Esophagus (tissue), 2 donors: ENCODE measurements around the gene OR10H1. TPM values are rescaled to one million over a fixed set of nuclear protein-coding genes. Genes with fewer than 3 reads are reported as not detected.
"Not testable (repeated sequence)": the region's sequence is repeated elsewhere in the genome, so short reads cannot be mapped to it uniquely, and the experiment has no call there.

Source experiments
- H3K27ac ChIP-seq, 2 donors: one replicate each; pipeline ENCODE4 v1.5.1; 2013; ENCODE audit warnings: low read depth in 2 of 2, mild to moderate bottlenecking in 2 of 2, inconsistent platforms in 1 of 2, low read length in 1 of 2, moderate library complexity in 1 of 2
- H3K27me3 ChIP-seq, 2 donors: one replicate each; pipeline ENCODE4 v1.6.1; 2013; ENCODE audit warnings: low read length in 2 of 2, control low read depth in 1 of 2, mild to moderate bottlenecking in 1 of 2; ENCODE audit not compliant: insufficient read depth in 2 of 2, control insufficient read depth in 1 of 2
- H3K36me3 ChIP-seq, 2 donors: one replicate each; pipeline ENCODE4 v1.6.1; 2013; ENCODE audit warnings: low read length in 1 of 2; ENCODE audit not compliant: control insufficient read depth in 2 of 2, insufficient read depth in 2 of 2
- H3K4me1 ChIP-seq, 2 donors: one replicate each; pipeline ENCODE4 v1.6.1; 2013; ENCODE audit warnings: low read length in 1 of 2; ENCODE audit not compliant: control insufficient read depth in 2 of 2, insufficient read depth in 2 of 2
- H3K4me3 ChIP-seq, 2 donors: one replicate each; pipeline ENCODE4 v1.5.1; 2013; ENCODE audit warnings: low read length in 2 of 2, mild to moderate bottlenecking in 2 of 2, low read depth in 1 of 2, moderate library complexity in 1 of 2
- H3K9me3 ChIP-seq, 2 donors: one replicate each; pipeline ENCODE4 v1.6.1; 2013; ENCODE audit warnings: mild to moderate bottlenecking in 2 of 2, low read depth in 1 of 2, low read length in 1 of 2, moderate library complexity in 1 of 2; ENCODE audit not compliant: control insufficient read depth in 2 of 2, insufficient read depth in 1 of 2
- WGBS, 2 donors: extraction: QIAGEN DNeasy Blood & Tissue Kit; methylation state at CpG; one replicate each; pipeline ENCODE4 v1.1.7; 2013; 5-methylcytosine and 5-hydroxymethylcytosine counted together
- polyA plus RNA-seq, 2 donors: library from polyadenylated mRNA; stranded (reverse); fragments of 200-250 nt; gene quantifications; one replicate each; pipeline ENCODE4 v1.2.3, GENCODE V29; 2013
- donor health status: healthy with polysubstance abuse.
- donor health status: Bipolar disorder and iron deficiency.

OR10H1 gene
- polyA plus RNA-seq, 2 donors = 0.04 TPM; not detected in 1

DNA sequence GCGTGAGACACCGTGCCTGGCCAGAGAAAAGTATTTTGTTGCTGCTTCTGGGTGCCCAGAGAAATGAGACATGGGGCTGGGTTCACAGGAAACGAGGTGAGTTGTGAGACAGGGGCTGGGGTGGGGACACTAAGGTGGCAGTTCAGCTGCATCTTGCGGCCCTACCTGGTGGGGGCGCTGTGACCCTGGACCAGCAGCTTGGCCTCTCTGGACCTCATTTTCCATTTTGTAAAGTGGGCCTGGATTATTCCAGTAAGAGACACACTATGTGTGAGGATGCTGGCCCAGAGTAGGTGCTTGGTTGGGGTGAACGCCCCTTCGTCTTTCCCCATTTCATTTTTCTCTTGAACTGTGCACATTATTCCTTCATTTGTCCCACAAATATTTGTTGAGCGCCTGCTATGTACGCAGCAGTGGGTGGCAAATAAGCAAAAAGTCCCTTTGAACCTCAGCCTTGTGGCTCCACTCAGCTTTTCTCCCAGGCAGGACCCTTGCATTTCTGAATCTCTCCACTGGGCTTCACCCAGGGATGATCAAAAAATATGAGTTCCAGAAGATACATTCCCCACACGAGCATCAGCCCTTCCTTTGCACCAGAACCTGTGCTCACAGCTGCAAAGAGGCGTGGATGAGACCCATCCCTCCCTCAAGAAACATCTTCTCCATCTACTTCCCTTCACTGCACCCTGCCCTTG is 26.6 kb upstream of the OR10H1 start:
- Histone ChIP-seq H3K9me3 (no peaks in the 10 kb centered on the region), H3K4me1 (peaks cover 0 to 3% of the 10 kb centered on the region in 2 donors), H3K36me3 (no peaks in the 10 kb centered on the region), H3K27me3 (no peaks in the 10 kb centered on the region), H3K27ac (no peak overlapping the region), H3K4me3 (no peak overlapping the region)
- 60 to 69% methylated on average over 11 of the region's 11 CpGs for WGBS, 2 donors

- Histone ChIP-seq H3K4me1 (peaks cover 2 to 5% of the 10 kb centered on the region in 2 donors), H3K27ac (no peak overlapping the region), H3K9me3 (no peaks in the 10 kb centered on the region), H3K27me3 (no peaks in the 10 kb centered on the region), H3K4me3 (no peak overlapping the region), H3K36me3 (no peaks in the 10 kb centered on the region)
- 73 to 84% methylated on average over 2 of the region's 2 CpGs for WGBS, 2 donors
Observed at GRCh38 chr19:15840833-15841232, 25.4 kb upstream of the OR10H1 start.

DNA sequence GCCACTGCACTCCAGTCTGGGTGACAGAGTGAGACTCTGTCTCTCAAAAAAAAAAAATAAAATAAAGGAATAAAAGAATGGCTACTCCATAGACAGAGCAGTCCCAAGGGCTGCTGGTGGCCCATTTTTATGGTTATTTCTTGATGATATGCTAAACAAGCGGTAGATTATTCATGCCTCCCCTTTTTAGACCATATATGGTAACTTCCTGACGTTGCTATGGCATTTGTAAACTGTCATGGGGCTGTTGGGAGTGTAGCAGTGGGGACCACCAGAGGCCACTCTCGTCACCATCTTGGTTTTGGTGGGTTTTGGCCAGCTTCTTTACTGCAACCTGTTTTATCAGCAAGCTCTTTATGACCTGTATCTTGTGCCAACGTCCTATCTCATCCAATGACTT is 24.4 kb upstream of the OR10H1 start:
- not testable (repeated sequence) for H3K9me3 ChIP-seq, H3K4me1 ChIP-seq, H3K27me3 ChIP-seq, H3K36me3 ChIP-seq, H3K4me3 ChIP-seq, H3K27ac ChIP-seq
- WGBS, 2 donors = 71 to 79% methylated on average over 4 of the region's 4 CpGs

DNA sequence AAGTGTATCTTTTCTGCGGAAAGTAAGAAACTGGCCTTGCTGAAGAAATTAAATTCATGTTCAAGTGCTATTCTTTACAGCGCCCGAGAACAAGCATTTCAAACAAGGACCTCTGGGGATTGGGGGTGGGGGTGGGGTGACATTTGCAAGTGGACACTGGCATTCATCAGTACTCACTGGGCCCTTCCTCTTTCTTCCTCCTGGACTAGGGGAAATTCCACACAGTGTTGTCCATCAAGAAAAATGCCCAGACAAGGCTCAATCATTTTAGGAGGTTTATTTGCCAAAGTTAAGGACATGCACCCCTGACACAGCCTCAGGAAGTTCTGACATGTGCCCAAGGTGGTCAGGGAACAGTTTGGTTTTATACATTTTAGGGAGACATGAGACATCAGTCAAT is 22.9 kb upstream of the OR10H1 start:
- WGBS, 2 donors = 91 to 94% methylated on average over 3 of the region's 3 CpGs
- no peak overlapping the region for H3K4me3 ChIP-seq
- no peaks in the 10 kb centered on the region for H3K9me3 ChIP-seq
- no peaks in the 10 kb centered on the region for H3K36me3 ChIP-seq
- no peaks in the 10 kb centered on the region for H3K27me3 ChIP-seq
- peaks cover 2 to 7% of the 10 kb centered on the region in 2 donors for H3K4me1 ChIP-seq
- H3K27ac ChIP-seq = peak overlapping the region in 1 of 2 donors; percentile 64

- no peaks in the 10 kb centered on the region for H3K36me3 ChIP-seq
- H3K4me3 ChIP-seq = peak overlapping the region; percentile 66 to 75
- H3K27me3 ChIP-seq = no peaks in the 10 kb centered on the region
- H3K9me3 ChIP-seq = no peaks in the 10 kb centered on the region
- 0% methylated on average over 9 of the region's 9 CpGs for WGBS, 2 donors
- H3K27ac ChIP-seq = peak overlapping the region; percentile 100
- peaks cover 2 to 7% of the 10 kb centered on the region in 2 donors for H3K4me1 ChIP-seq
Observed at GRCh38 chr19:15837221-15837731, 21.8 kb upstream of the OR10H1 start.

DNA sequence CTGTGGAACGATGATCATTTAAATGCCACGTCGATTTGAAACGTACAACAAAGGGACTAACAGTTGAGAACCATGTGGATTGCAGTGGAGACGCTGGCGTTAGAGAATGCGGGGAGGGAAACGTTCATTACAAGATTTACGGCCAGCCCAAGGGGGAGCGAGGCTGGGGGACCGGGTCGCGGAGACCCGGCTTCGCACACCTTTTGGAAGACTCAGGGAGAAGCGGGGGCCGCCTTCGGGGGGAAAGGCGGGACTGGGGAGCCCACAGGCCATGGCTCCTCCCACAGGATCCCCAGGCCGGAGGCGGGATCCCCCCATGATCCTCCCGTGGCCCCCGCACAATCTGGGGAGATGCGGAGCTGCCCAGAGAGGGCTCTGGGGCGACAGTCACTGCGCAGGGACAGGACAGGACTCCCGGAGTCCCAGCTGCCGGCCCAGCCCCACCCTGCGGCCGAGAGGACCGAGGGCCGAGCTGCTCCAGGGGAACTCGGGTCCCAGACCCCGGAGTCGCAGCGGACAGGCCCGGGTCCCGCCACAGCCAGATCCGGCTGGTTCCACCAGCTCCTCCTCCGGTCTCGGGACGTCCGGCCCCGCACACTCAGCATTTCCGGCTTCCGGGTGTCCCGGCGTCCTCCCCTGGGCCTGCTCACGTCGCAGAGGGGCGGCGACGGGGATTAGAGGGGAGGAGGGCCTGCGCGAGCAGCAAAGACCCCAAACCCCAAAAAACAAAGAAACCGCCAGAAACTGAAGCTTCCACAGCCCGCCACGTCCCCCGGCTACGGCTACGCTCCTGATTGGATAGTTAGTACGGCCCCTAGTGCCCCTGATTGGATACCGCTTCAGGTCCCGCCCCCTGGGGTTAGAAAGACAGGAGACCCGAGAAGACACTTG is 21.1 kb upstream of the OR10H1 start:
- Histone ChIP-seq H3K27me3 (no peaks in the 10 kb centered on the region), H3K27ac (peak overlapping the region; percentile 100), H3K4me1 (peaks cover 2 to 7% of the 10 kb centered on the region in 2 donors), H3K4me3 (peak overlapping the region; percentile 66 to 75), H3K36me3 (no peaks in the 10 kb centered on the region), H3K9me3 (no peaks in the 10 kb centered on the region)
- 1% methylated on average over 52 to 65 of the region's 65 CpGs for WGBS, 2 donors

- peak overlapping the region; percentile 66 to 75 for H3K4me3 ChIP-seq
- H3K9me3 ChIP-seq, H3K36me3 ChIP-seq, H3K4me1 ChIP-seq, H3K27me3 ChIP-seq: not testable (repeated sequence)
- WGBS, 2 donors = 28 to 36% methylated on average over 11 of the region's 11 CpGs
- H3K27ac ChIP-seq = peak overlapping the region; percentile 100
Observed at GRCh38 chr19:15835565-15836329, 20.3 kb upstream of the OR10H1 start.

DNA sequence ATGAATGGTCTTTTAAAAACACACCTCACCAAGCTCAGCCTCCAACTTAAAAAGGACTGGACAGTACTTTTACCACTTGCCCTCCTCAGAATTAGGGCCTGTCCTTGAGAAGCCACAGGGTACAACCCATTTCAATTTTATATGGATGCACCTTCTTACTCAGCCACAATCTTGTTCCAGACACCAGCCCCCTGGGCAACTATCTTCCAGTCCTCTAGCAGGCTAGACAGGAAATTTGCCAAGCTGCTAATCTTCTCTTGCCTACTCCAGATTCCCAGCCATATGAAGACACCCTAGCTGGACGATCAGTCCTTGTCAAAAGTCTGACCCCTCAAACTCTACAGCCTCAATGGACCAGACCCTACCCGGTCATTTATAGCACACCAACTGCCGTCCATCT is 18.8 kb upstream of the OR10H1 start:
- not testable (repeated sequence) for H3K4me3 ChIP-seq, H3K4me1 ChIP-seq, H3K9me3 ChIP-seq, H3K27me3 ChIP-seq, H3K36me3 ChIP-seq, H3K27ac ChIP-seq
- 94 to 95% methylated on average over 3 of the region's 3 CpGs for WGBS, 2 donors

GRCh38 chr19:15831626-15832025 is 16.2 kb upstream of the OR10H1 start:
- Histone ChIP-seq H3K4me1 (peaks cover 2 to 6% of the 10 kb centered on the region in 2 donors), H3K36me3 (no peaks in the 10 kb centered on the region), H3K4me3 (no peak overlapping the region), H3K27ac (no peak overlapping the region), H3K27me3 (no peaks in the 10 kb centered on the region), H3K9me3 (no peaks in the 10 kb centered on the region)
- WGBS, 2 donors = 82 to 87% methylated on average over 5 of the region's 5 CpGs
